ENCODE measurements around the gene WASF3.

The WASF3 gene

DNA sequence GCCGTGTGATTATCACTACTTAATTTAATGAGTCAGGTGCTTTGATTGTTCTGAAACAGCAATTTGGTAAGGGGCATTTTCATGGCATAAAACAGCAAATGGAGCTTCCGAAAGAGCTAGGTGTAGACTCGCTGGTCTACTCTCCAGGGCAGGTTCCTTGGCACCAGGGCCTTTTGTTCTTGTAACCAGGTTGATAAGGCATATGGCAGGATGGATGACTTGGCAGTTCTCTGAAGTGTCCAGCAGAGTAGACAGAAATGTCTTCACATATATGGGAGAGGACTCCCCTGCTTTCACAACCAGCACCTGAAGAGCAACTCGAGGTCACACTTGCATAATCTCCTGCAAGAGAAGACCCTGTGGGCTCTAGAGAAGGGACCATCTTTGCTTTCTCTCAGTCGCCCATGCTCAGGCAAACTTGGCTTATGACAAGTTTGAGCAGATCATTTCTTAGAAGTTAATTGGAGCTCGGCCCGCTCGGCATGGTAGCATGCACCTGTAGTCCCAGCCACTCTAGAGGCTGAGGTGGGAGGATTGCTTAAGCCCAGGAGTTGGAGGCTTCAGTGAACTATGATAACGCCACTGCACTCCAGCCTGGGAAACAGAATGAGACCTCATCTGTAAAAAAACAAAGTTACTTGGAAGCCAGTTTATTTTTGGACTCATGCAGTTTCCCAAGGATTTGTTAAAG, 23.3 kb upstream of the WASF3 start:
- DNase-seq (no peak), ATAC-seq (replicated peaks) (no peak)
- Mint-ChIP-seq H3K27ac (no peak overlapping the region), H3K4me1 (no peaks in the 10 kb centered on the region), H3K4me3 (no peak overlapping the region), H3K9me3 (no peaks in the 10 kb centered on the region), H3K27me3 (peaks cover 4 to 14% of the 10 kb centered on the region in 2 donors), H3K36me3 (no peaks in the 10 kb centered on the region)

DNA sequence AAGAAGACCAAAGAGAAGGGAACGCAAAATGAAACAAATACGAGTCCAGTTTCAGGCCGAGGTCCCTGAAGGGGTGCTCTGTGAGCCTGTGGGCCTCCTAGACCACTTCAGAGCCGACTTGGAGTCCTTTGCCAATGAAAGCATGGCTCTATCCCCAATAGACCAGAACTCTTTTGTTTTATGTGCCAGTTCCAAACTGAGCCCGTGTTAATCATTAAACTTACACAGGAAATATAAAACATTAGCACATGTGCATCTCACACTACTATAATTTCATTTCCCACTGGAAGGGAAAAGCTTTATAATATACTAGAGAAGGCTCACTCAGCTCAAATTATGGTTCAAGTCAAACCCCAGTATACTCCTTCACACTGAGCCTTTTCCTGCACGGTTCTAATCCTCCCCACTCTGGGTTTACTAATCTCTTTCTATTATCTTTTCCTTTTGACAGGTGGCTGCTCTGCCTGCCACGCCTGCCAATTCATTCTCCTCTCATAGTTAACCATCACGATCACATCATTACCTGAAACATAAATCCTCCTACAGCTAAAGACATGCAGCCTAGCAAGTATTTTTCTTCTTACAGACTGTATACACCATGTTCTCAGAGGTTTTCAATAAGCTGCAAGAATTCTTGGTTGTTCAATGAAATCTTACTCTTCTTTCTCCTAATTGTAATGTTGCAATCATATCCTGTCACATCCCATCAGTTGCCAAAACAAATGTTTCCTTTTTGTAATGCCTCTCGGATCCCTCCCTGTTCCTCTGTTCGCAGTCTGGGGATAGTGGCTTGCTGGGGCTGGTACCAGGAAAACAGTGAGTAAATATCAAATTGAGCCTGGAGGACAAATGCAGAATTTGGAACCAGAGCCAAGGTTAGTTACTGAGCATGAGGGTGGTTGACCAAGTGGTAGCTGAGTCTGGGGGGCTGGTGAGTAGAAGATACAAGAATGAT, 18.8 kb upstream of the WASF3 start:
- Mint-ChIP-seq H3K4me3 (no peak overlapping the region), H3K27ac (no peak overlapping the region), H3K27me3 (peaks cover 15 to 28% of the 10 kb centered on the region in 2 donors), H3K36me3 (no peaks in the 10 kb centered on the region), H3K9me3 (no peaks in the 10 kb centered on the region), H3K4me1 (no peaks in the 10 kb centered on the region)
- ATAC-seq (replicated peaks) (no peak), DNase-seq (no peak)

DNA sequence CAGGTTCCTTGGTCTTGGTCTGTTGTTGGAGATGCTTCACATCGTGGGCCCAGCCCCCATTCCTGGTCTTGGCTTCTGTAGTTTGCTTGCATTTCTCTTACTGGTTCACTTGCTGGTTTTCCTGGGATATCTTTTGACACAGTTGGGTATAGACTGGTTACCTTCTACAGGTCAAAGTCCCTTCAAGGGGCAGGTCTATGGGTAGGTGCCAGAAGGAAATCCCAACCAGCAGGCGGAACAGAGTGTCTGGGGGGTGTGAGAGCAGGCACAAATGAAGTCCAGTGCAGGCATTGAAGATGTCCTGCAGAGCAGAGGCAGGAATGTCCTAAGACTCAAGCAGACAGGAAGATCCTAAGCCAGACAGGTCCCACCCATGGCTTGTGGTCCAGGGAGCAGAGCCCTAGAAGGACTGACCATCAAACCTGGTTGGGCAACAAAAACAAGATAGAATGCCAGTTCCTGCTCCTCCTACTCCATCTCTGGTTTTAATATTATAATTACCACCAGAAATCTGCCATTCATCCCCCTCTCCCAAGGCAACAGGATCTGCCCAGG, 17.7 kb upstream of the WASF3 start:
- ATAC-seq (replicated peaks) = no peak
- DNase-seq = no peak
- H3K36me3 Mint-ChIP-seq = no peaks in the 10 kb centered on the region
- H3K4me1 Mint-ChIP-seq = no peaks in the 10 kb centered on the region
- H3K9me3 Mint-ChIP-seq = no peaks in the 10 kb centered on the region
- no peak overlapping the region for H3K27ac Mint-ChIP-seq
- H3K27me3 Mint-ChIP-seq = peaks cover 15 to 28% of the 10 kb centered on the region in 2 donors
- H3K4me3 Mint-ChIP-seq = no peak overlapping the region

DNA sequence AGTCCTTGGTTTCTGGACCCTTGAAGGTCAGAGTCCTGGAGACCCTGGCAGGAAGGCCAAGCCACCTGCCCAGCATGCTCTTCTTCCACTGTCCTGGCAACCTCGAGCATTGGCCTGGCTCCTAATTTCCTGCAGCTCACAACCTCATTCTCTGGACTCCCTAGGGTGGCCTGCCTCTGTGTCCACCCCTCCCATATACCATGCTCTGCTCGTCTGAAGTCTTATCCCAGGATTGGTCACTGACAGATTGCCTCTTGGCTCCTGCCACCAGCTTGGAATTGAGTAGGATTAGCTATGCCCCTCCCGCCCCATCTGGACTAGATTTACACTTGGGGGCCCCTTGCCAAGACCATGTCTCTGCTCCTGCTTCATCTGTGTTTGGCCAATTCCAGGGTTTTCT, 17.1 kb upstream of the WASF3 start:
- Mint-ChIP-seq H3K27ac (no peak overlapping the region), H3K4me3 (no peak overlapping the region), H3K9me3 (no peaks in the 10 kb centered on the region), H3K27me3 (peaks cover 15 to 28% of the 10 kb centered on the region in 2 donors), H3K4me1 (no peaks in the 10 kb centered on the region), H3K36me3 (no peaks in the 10 kb centered on the region)
- DNase-seq (no peak), ATAC-seq (replicated peaks) (no peak)

DNA sequence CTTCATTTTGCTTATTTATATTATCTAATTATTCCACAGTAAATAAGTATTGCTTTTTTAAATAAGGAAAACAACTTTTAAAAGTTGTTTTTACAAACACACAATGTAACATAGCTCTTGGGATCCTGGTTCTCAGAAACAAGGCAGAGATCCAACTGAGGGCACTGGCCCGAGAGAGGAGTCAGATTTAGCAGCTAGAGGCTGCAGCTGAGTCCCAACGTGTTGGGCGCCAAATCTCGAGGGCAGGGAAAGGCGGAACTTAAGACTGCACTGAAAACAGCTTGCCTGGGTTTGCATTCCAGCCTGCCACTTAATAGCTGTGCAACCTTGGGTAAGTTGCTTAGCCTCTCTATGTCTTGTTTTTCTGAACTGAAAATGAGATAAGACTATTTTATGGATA, 16.4 kb upstream of the WASF3 start:
- DNase-seq (no peak), ATAC-seq (replicated peaks) (no peak)
- Mint-ChIP-seq H3K27ac (no peak overlapping the region), H3K4me1 (no peaks in the 10 kb centered on the region), H3K9me3 (no peaks in the 10 kb centered on the region), H3K4me3 (no peak overlapping the region), H3K36me3 (no peaks in the 10 kb centered on the region), H3K27me3 (peaks cover 15 to 28% of the 10 kb centered on the region in 2 donors)

DNA sequence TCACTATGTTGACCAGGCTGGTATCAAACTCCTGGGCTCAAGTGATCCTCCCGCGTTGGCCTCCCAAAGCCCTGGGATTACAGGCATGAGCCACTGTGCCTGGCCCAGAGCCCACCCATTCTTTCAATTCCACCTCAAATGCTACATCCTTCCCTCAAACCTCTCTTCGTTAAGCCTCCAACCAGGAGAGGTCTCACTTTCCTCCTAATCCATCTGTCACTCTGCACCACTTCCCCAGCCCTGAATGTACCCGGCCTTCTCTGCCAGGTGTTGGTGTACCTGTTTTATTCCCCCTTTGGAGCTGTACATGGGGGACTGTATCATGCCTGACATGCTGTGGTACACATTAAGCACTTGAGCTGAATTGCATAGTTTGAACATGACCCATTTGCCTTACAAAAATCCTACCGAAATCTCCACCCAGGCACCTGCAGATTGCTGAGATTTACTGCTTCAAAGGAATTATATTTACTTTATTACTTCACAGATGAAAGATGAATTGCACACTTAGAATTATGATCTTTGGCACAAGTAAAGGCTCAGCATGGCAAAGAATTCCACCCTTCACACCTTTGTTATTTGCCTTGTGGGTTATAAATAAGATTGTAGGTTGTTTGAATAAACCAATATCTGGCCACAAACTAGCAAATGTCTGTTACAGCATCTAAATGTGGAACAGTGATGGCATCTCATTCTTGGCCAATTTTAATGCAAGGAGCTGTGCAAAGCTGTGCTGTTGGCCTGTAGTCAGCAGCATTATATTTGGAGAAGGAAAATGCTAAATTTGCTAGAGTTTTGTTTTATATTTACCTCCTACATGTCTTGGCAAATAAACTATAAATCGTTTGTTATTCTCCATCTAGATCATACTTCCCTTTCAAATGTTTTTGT, 15.6 kb upstream of the WASF3 start:
- Mint-ChIP-seq H3K4me1 (no peaks in the 10 kb centered on the region), H3K4me3 (no peak overlapping the region), H3K27me3 (peaks cover 15 to 28% of the 10 kb centered on the region in 2 donors), H3K9me3 (no peaks in the 10 kb centered on the region), H3K36me3 (no peaks in the 10 kb centered on the region), H3K27ac (no peak overlapping the region)
- ATAC-seq (replicated peaks) = no peak
- DNase-seq = no peak

DNA sequence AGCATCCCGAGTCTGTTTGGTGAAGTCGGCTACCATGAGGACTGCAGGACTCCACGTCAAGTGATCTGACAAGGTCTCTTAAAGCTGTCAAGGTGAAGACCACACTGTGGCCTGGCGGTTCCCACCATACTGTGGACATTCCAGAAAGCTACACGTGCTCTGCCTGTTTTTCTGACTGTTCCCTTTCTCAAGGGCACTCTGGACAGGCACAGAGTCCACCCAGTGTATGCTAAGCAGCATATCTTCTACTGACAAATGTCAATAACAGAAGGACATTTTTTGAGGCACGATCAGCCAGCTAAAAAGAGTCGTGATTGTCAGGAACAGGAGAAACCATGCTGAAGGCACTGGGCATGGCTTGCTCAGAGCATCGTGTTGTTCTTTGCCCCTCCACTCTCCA, 12.8 kb upstream of the WASF3 start:
- Mint-ChIP-seq H3K4me3 (no peak overlapping the region), H3K27ac (no peak overlapping the region), H3K4me1 (no peaks in the 10 kb centered on the region), H3K9me3 (no peaks in the 10 kb centered on the region), H3K36me3 (no peaks in the 10 kb centered on the region), H3K27me3 (peaks cover 13 to 14% of the 10 kb centered on the region in 2 donors)
- DNase-seq (no peak), ATAC-seq (replicated peaks) (no peak)

DNA sequence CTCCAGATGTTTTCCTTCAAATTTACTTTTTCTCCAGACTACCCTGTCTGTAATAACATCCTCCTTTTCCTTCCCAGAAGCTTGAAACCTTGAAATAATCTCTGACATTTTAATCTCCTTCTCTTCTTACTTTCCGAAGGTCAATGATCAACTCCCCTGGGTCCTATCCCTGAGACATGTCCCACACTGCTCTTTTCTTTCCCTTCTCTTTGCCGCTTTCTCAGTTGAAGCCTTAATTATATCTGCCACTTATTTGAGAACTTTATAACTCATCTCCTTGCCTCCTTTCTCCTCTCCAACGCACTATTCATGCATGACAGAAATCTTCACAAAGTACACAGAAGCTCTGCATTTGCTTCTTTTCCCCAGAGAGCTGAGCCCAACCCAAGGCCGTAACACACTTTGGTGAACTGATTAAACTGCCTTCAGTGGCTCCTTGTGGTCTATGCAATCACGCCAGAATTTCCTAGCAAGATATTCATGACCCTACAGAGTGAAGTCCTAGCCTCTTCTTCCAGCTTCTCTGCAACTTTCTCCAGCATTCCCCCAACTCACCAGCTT, 9.2 kb upstream of the WASF3 start:
- Mint-ChIP-seq H3K27me3 (peaks cover 13 to 14% of the 10 kb centered on the region in 2 donors), H3K4me1 (no peaks in the 10 kb centered on the region), H3K27ac (no peak overlapping the region), H3K4me3 (no peak overlapping the region), H3K36me3 (no peaks in the 10 kb centered on the region), H3K9me3 (peaks cover 0 to 1% of the 10 kb centered on the region in 2 donors)
- no peak for ATAC-seq (replicated peaks)
- DNase-seq = no peak

DNA sequence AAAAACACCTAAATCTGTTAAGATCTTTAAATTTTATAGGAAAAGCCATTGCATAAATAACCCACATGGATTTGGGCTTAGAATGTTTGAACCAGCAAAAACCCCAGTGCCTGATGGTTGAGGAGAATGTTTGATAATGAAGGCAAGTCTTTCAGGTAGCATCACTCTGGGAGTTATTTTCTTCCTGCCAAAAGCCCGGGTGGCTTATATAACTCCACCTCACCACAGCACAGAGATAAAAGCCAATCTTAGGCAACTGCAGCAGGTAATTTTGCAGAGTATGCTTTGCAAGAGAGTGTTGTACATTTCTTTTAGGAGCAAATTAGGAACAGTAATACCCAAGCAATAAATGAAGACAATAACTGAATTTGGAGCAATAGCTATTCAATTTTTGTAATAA, 7.8 kb upstream of the WASF3 start:
- H3K4me3 Mint-ChIP-seq = no peak overlapping the region
- H3K27me3 Mint-ChIP-seq = peaks cover 18 to 22% of the 10 kb centered on the region in 2 donors

DNA sequence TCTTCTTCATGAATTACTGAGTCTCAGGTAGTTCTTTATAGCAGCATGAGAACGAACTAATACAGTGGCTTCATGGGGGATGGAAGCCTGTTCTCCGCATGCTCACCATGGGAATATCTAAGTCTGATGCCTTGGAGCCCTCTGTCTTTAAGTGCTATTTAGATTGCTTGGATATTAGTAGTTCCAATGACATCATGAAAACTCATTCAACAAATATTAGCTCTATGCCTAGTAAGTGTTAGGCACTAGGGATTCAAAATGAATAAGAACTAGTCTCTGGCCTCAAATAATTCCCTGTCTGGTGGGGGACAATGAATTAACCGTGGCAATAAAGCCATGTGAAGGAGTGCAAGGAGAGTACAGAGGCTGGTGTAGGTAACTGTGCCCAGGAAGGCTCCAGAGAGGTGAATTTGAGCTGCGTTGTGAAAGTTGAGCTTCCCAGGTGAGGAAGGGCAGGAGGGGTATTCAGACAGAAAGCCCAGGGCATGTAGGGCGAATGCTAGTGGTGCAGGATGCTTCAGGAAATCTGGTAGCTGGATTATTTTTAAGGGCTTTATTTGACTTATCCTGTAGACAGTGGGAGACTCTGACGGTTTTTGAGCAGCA, 6.1 kb upstream of the WASF3 start:
- H3K4me3 Mint-ChIP-seq = no peak overlapping the region
- H3K4me1 Mint-ChIP-seq = no peaks in the 10 kb centered on the region
- DNase-seq (no peak), ATAC-seq (replicated peaks) (no peak)
- no peak overlapping the region for H3K27ac Mint-ChIP-seq
- peaks cover 6 to 13% of the 10 kb centered on the region in 2 donors for H3K9me3 Mint-ChIP-seq
- H3K36me3 Mint-ChIP-seq = no peaks in the 10 kb centered on the region
- H3K27me3 Mint-ChIP-seq = peaks cover 33 to 36% of the 10 kb centered on the region in 2 donors

More for the DNA sequence above, 7.8 kb upstream of the WASF3 start:
- H3K27ac Mint-ChIP-seq = no peak overlapping the region
- ATAC-seq (replicated peaks) (no peak), DNase-seq (no peak)
- H3K4me1 Mint-ChIP-seq = no peaks in the 10 kb centered on the region
- H3K36me3 Mint-ChIP-seq = no peaks in the 10 kb centered on the region
- peaks cover 0 to 1% of the 10 kb centered on the region in 2 donors for H3K9me3 Mint-ChIP-seq

DNA sequence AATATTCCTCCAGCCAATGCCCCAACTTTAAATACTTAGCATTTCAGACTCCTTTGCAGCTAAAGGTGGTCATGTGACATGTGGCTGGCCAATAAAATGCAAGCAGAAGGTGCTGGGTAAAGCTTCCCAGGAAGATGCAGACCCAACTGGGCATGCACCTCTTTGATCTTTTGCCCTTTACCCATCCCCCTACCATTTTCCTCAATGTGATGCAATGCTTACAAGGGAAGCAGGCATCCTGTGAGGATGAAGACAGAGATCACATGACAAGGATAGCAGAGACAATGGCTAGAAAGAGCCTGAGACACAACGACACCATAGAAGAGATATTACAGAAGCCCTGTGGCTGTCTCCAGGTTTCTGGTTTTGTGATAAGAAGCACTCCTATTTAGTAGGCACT, 2.1 kb upstream of the WASF3 start:
- Mint-ChIP-seq H3K4me1 (peaks cover 4 to 13% of the 10 kb centered on the region in 2 donors), H3K4me3 (no peak overlapping the region), H3K36me3 (no peaks in the 10 kb centered on the region), H3K9me3 (peaks cover 6 to 13% of the 10 kb centered on the region in 2 donors), H3K27ac (no peak overlapping the region), H3K27me3 (peaks cover 44 to 47% of the 10 kb centered on the region in 2 donors)
- no peak for ATAC-seq (replicated peaks)
- no peak for DNase-seq

DNA sequence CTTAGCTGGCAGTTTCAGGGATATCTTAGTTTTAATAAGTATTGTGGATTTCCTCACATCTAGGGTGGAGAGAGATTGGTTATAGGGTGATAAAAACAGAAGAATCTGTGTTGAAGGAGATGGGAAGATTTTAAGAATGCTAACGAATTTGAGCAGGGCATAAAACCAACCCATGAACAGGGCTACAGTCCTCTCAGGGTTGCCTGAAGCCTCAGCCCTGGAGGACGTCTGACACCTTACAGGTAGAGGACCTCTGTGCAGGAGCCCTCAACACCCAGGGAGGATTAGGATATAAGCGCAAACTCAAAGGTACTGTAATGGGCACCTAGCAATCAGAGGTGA, 461 bp upstream of the WASF3 start:
- peaks cover 4 to 13% of the 10 kb centered on the region in 2 donors for H3K4me1 Mint-ChIP-seq
- DNase-seq = no peak
- peak overlapping the region in 1 of 2 donors; percentile 52 for H3K4me3 Mint-ChIP-seq
- H3K27me3 Mint-ChIP-seq = peaks cover 29 to 34% of the 10 kb centered on the region in 2 donors
- H3K27ac Mint-ChIP-seq = no peak overlapping the region
- no peaks in the 10 kb centered on the region for H3K36me3 Mint-ChIP-seq
- H3K9me3 Mint-ChIP-seq = peaks cover 4 to 13% of the 10 kb centered on the region in 2 donors
- peak; percentile 50 to 54 for ATAC-seq (replicated peaks)

DNA sequence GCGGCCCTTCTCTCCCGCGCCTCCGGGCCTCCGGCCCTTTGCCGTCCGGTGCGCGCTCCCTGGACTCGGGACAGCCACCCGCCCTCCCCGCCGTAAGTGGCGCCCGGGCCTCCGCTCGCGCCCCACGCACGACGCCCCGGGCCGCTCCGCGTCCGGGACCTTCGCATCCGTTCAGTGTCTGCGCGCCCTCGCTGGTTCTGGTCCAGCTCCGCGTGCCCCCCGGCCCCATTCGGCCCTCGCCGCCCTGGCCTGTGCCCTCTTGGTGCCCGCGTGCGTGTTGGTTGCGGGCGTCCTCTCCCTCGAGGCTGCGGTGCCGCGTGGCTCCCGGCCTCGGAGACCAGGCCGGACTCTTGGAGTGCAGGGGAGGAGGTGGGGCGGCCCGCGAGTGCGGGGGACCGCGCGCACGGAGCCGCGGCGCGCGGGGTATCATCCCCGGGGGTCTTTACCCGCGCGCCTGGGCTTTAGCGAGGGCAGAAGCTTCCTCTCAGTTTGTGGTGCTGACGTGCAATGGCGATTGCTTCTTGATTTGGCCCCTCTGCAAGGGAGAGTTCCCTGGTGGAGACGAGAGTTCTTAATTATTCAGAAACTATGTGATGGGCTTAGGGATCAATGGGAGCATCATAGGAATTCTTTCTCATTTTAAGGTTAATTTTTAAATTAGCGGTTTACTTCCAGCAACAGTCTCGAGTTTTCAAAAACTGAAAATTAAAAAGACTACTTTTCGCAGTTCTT, 757 bp downstream of the WASF3 start:
- Mint-ChIP-seq H3K27me3 (peaks cover 29 to 34% of the 10 kb centered on the region in 2 donors), H3K4me3 (peak overlapping the region; percentile 44 to 45), H3K36me3 (no peaks in the 10 kb centered on the region), H3K9me3 (peaks cover 4 to 13% of the 10 kb centered on the region in 2 donors), H3K4me1 (peaks cover 4 to 13% of the 10 kb centered on the region in 2 donors), H3K27ac (no peak overlapping the region)
- DNase-seq (no peak), ATAC-seq (replicated peaks) (peak in 1 of 2 donors; percentile 12)

All from stimulated activated naive B cell treated with anti-CD40 and anti-IgM and Interleukin-4, amounts not matched to agents 10 μg/mL and 1 μg/mL and 100 μg/mL, for 72 hours (primary cell).